DND-41 (cell line): Measurements from ENCODE around the gene PRICKLE2.

Experiments
- ATAC-seq: fragments of 200-7000 bp; cut with Tn5 transposase; 3 replicates; pipeline ENCODE4 v1.9.1; 2021; ENCODE audit warnings: low read depth; ENCODE audit not compliant: insufficient read depth
- DNase-seq: peaks from one replicate; pipeline ENCODE4 v3.0.0-alpha.2; 2020
- H2AFZ ChIP-seq: 2 replicates; pipeline ENCODE4 v1.6.0; 2012; ENCODE audit warnings: low read depth, low read length
- H3K27ac ChIP-seq: 2 replicates; pipeline ENCODE4 v1.5.1; 2012; ENCODE audit warnings: low read length, inconsistent platforms
- H3K27me3 ChIP-seq: fragments of 200-600 bp; sonication (generic); 2 replicates; pipeline ENCODE4 v1.6.0; 2012; ENCODE audit warnings: low read length, mild to moderate bottlenecking, inconsistent platforms; ENCODE audit not compliant: insufficient read depth, poor library complexity
- H3K36me3 ChIP-seq: 2 replicates; pipeline ENCODE4 v1.5.1; 2012; ENCODE audit warnings: low read length, inconsistent platforms; ENCODE audit not compliant: insufficient read depth
- H3K4me1 ChIP-seq: 2 replicates; pipeline ENCODE4 v1.5.1; 2012; ENCODE audit warnings: mild to moderate bottlenecking, low read length; ENCODE audit not compliant: insufficient read depth
- H3K4me2 ChIP-seq: 2 replicates; pipeline ENCODE4 v1.6.0; 2012; ENCODE audit warnings: mild to moderate bottlenecking, moderate library complexity, low read length, inconsistent platforms; ENCODE audit not compliant: insufficient read depth
- H3K4me3 ChIP-seq, 2 experiments: fragments of 200-600 bp in 1 of 2; shearing (Covaris generic) in 1 of 2; 2 replicates each; pipeline ENCODE4 v1.5.1; 2012 to 2016; ENCODE audit warnings: inconsistent platforms in 2 of 2, low read length in 2 of 2, mild to moderate bottlenecking in 2 of 2, low read depth in 1 of 2, moderate library complexity in 1 of 2
- H3K79me2 ChIP-seq: 2 replicates; pipeline ENCODE4 v1.6.0; 2012; ENCODE audit warnings: low read length, inconsistent platforms; ENCODE audit not compliant: insufficient read depth
- H3K9ac ChIP-seq: 2 replicates; pipeline ENCODE4 v1.6.0; 2012; ENCODE audit warnings: low read depth, mild to moderate bottlenecking, inconsistent platforms, low read length, moderate library complexity
- H3K9me3 ChIP-seq: 2 replicates; pipeline ENCODE4 v1.5.1; 2012; ENCODE audit warnings: low read length, moderate library complexity, mild to moderate bottlenecking, inconsistent platforms; ENCODE audit not compliant: insufficient read depth, severe bottlenecking
- H4K20me1 ChIP-seq: 2 replicates; pipeline ENCODE4 v1.6.0; 2012; ENCODE audit warnings: low read length; ENCODE audit not compliant: insufficient read depth
- EZH2 ChIP-seq: IDR thresholded peaks from 3 replicates; pipeline ENCODE4 v1.6.1; 2012; ENCODE audit warnings: borderline replicate concordance, low read depth, mild to moderate bottlenecking, moderate library complexity, low read length, inconsistent platforms; ENCODE audit not compliant: severe bottlenecking
- TF ChIP-seq, protein P1 (sequence below): IDR thresholded peaks from 2 replicates; pipeline ENCODE4 v1.5.1; 2012; ENCODE audit warnings: borderline replicate concordance, low read length, moderate library complexity, mild to moderate bottlenecking; ENCODE audit not compliant: poor library complexity, severe bottlenecking; ENCODE audit errors: extremely low read depth

PRICKLE2 gene

DNA sequence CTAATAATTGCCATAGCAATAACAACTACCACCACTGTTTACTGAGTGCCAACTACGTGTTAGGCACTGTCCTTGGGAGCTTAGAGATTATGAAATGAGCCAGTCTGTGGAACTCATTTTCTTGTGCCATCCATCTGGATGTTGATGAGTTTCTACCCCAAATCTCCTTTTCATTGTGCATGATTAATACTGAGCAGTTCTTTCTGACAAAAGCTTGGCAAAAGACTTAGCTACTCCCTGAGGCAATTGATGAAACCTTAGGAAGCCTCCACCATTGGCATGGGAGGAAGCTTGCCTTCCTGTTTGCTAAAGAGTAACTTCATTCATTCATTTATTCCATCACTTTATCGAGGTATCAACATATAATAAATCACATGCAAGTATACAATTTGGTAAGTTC lies 39.8 kb downstream of the PRICKLE2 start:
- Histone ChIP-seq H3K9ac (no peak overlapping the region), H2AFZ (no peak overlapping the region), H3K9me3 (no peaks in the 10 kb centered on the region), H3K4me2 (no peak overlapping the region), H3K36me3 (no peaks in the 10 kb centered on the region), H4K20me1 (no peaks in the 10 kb centered on the region), H3K4me1 (no peaks in the 10 kb centered on the region), H3K27ac (no peak overlapping the region), H3K79me2 (no peaks in the 10 kb centered on the region), H3K4me3 (no peak overlapping the region), H3K27me3 (no peaks in the 10 kb centered on the region)
- TF ChIP-seq, protein P1, sequence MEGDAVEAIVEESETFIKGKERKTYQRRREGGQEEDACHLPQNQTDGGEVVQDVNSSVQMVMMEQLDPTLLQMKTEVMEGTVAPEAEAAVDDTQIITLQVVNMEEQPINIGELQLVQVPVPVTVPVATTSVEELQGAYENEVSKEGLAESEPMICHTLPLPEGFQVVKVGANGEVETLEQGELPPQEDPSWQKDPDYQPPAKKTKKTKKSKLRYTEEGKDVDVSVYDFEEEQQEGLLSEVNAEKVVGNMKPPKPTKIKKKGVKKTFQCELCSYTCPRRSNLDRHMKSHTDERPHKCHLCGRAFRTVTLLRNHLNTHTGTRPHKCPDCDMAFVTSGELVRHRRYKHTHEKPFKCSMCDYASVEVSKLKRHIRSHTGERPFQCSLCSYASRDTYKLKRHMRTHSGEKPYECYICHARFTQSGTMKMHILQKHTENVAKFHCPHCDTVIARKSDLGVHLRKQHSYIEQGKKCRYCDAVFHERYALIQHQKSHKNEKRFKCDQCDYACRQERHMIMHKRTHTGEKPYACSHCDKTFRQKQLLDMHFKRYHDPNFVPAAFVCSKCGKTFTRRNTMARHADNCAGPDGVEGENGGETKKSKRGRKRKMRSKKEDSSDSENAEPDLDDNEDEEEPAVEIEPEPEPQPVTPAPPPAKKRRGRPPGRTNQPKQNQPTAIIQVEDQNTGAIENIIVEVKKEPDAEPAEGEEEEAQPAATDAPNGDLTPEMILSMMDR: no peak
- DNase-seq (no peak), ATAC-seq (no peak)

DNA sequence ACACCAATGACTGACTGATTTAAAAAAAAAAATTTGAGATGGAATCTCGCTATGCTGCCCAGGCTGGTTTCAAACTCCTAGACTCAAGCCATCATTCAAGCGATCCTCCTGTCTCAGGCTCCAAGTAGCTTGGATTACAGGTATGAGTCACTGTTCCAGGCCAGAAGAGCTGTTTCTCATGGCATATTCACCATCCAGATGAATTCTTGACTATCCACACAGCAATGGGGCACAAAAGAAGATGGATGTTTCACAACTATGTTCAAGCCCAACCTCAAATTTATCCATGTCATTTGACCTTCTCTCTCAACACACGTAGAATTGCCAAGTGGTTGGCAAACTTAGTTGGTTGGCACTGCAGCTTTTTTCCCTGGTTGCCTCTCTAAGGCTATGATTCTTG lies 40.6 kb downstream of the PRICKLE2 start:
- Histone ChIP-seq H3K27ac (no peak overlapping the region), H3K27me3 (no peaks in the 10 kb centered on the region), H3K36me3 (no peaks in the 10 kb centered on the region), H2AFZ (no peak overlapping the region), H3K4me2 (no peak overlapping the region), H3K79me2 (no peaks in the 10 kb centered on the region), H3K9me3 (no peaks in the 10 kb centered on the region), H3K4me3 (no peak overlapping the region), H4K20me1 (no peaks in the 10 kb centered on the region), H3K4me1 (no peaks in the 10 kb centered on the region), H3K9ac (no peak overlapping the region)
- TF ChIP-seq, protein P1: no peak
- no peak for TF ChIP-seq EZH2
- no peak for ATAC-seq
- no peak for DNase-seq

DNA sequence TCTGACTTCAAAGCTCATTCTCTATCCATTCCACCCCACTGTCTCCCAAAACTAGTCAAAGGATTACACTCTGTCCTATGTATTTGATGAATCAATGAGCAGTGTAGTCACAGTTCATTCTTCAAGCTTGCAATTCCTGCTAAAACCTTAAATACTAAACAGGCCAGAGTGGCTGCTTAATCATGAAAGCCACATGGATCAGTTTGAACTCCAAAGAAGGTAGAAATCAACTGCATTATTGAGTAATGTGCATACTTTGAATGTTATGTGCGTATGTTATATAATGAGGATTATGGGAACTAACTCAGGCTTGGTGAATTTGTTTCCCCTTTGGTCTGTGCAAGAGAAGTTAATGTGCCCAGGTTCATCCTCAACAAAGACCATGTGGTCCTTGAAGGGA lies 45.4 kb downstream of the PRICKLE2 start:
- TF ChIP-seq, protein P1: no peak
- no peak for TF ChIP-seq EZH2
- H2AFZ ChIP-seq: no peak overlapping the region
- DNase-seq (no peak), ATAC-seq (no peak)
- no peaks in the 10 kb centered on the region for H3K79me2 ChIP-seq
- no peaks in the 10 kb centered on the region for H3K36me3 ChIP-seq
- H4K20me1 ChIP-seq: no peaks in the 10 kb centered on the region
- H3K4me2 ChIP-seq: no peak overlapping the region
- H3K27me3 ChIP-seq: no peaks in the 10 kb centered on the region
- H3K4me3 ChIP-seq: no peak overlapping the region
- no peak overlapping the region for H3K9ac ChIP-seq
- H3K27ac ChIP-seq: no peak overlapping the region
- H3K9me3 ChIP-seq: no peaks in the 10 kb centered on the region
- no peaks in the 10 kb centered on the region for H3K4me1 ChIP-seq

DNA sequence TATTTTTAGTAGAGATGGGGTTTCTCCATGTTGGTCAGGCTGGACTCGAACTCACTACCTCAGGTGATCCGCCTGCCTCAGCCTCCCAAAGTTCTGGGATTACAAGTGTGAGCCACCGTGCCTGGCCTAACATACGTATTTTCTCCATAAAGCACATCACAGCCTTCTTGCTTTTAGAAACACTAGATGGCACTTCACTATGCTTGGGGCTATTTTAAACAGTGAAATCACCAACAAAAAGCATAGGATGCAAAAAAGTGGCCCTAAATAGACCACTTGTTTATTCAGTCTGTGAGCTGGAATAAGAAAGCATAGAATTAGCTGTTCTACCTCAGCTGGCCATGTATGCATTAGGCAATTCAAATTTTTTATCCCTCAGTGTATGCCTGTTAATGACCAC lies 46.0 kb downstream of the PRICKLE2 start:
- no peak for DNase-seq
- Histone ChIP-seq H4K20me1 (no peaks in the 10 kb centered on the region), H2AFZ (no peak overlapping the region), H3K4me1 (no peaks in the 10 kb centered on the region), H3K27ac (no peak overlapping the region), H3K79me2 (no peaks in the 10 kb centered on the region), H3K9ac (no peak overlapping the region), H3K4me3 (no peak overlapping the region), H3K4me2 (no peak overlapping the region), H3K36me3 (no peaks in the 10 kb centered on the region), H3K9me3 (no peaks in the 10 kb centered on the region), H3K27me3 (no peaks in the 10 kb centered on the region)
- TF ChIP-seq, protein P1: no peak
- no peak for TF ChIP-seq EZH2
- no peak for ATAC-seq
